Measurements from ENCODE around the gene STAG3. TPM values are rescaled to one million over a fixed set of nuclear protein-coding genes. Genes with fewer than 3 reads are reported as not detected.

Gene STAG3
- polyA plus RNA-seq, 1 donor from 2014 or later: 0.64 TPM

- Histone ChIP-seq H3F3A (ENCODE audit: insufficient read depth, low read length, poor library complexity, severe bottlenecking) (no peaks in the 10 kb centered on the region), H3K9me2 (ENCODE audit: insufficient read depth, low read length) (no peaks in the 10 kb centered on the region), H3K27ac (ENCODE audit: low read length) (peak within 1 kb of the TSS; percentile 45), H4K20me1 (ENCODE audit: insufficient read depth) (no peaks in the 10 kb centered on the region), H3K9ac (ENCODE audit: low read length) (peak within 1 kb of the TSS; percentile 78), H2AFZ (ENCODE audit: low read depth, low read length) (peak within 1 kb of the TSS; percentile 60), H3K9me3 (ENCODE audit: low read length) (no peaks in the 10 kb centered on the region), H3K4me2 (ENCODE audit: low read length) (peak within 1 kb of the TSS; percentile 65), H3K79me2 (replicated peaks; ENCODE audit: insufficient read depth, low read length) (no peaks in the 10 kb centered on the region), H3K27me3 (ENCODE audit: insufficient read depth, low read depth, low read length) (no peaks in the 10 kb centered on the region), H3K4me3 (ENCODE audit: low read length) (peak within 1 kb of the TSS; percentile 89), H3K36me3 (ENCODE audit: insufficient read depth, low read length) (no peaks in the 10 kb centered on the region)
- TF ChIP-seq MXI1 (conservative IDR thresholded peaks at IDR 0.05; ENCODE audit: poor library complexity, severe bottlenecking): peak; percentile 82
- TF ChIP-seq SMC3 (conservative IDR thresholded peaks at IDR 0.05; ENCODE audit: poor library complexity): peak; percentile 33
- peak; percentile 35 for TF ChIP-seq TAF1 (IDR thresholded peaks at IDR 0.05; ENCODE audit: low read depth)
- TF ChIP-seq CTCF (IDR thresholded peaks at IDR 0.05; ENCODE audit: poor library complexity, severe bottlenecking): no peak
- peak; percentile 29 for TF ChIP-seq EP300 (conservative IDR thresholded peaks at IDR 0.05; ENCODE audit: poor library complexity, severe bottlenecking)
- TF ChIP-seq EZH2 (IDR thresholded peaks at IDR 0.05; ENCODE audit: borderline replicate concordance, insufficient read depth, low read length, poor library complexity, severe bottlenecking): no peak
- TF ChIP-seq, protein P1, sequence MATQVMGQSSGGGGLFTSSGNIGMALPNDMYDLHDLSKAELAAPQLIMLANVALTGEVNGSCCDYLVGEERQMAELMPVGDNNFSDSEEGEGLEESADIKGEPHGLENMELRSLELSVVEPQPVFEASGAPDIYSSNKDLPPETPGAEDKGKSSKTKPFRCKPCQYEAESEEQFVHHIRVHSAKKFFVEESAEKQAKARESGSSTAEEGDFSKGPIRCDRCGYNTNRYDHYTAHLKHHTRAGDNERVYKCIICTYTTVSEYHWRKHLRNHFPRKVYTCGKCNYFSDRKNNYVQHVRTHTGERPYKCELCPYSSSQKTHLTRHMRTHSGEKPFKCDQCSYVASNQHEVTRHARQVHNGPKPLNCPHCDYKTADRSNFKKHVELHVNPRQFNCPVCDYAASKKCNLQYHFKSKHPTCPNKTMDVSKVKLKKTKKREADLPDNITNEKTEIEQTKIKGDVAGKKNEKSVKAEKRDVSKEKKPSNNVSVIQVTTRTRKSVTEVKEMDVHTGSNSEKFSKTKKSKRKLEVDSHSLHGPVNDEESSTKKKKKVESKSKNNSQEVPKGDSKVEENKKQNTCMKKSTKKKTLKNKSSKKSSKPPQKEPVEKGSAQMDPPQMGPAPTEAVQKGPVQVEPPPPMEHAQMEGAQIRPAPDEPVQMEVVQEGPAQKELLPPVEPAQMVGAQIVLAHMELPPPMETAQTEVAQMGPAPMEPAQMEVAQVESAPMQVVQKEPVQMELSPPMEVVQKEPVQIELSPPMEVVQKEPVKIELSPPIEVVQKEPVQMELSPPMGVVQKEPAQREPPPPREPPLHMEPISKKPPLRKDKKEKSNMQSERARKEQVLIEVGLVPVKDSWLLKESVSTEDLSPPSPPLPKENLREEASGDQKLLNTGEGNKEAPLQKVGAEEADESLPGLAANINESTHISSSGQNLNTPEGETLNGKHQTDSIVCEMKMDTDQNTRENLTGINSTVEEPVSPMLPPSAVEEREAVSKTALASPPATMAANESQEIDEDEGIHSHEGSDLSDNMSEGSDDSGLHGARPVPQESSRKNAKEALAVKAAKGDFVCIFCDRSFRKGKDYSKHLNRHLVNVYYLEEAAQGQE (IDR thresholded peaks at IDR 0.05; ENCODE audit: borderline replicate concordance): no peak
- peak; percentile 68 for TF ChIP-seq POLR2AphosphoS5 (IDR thresholded peaks at IDR 0.05)
- no peak for TF ChIP-seq RAD21 (conservative IDR thresholded peaks at IDR 0.05)
Measured at GRCh38 chr7:100158229-100159098, 19.3 kb upstream of the STAG3 start, which contains the start of gene TRAPPC14. Gene TRAPPC14, minus strand, starts transcription at chr7:100158723. Its CDS starts 224 bp downstream, at chr7:100158499.

DNA sequence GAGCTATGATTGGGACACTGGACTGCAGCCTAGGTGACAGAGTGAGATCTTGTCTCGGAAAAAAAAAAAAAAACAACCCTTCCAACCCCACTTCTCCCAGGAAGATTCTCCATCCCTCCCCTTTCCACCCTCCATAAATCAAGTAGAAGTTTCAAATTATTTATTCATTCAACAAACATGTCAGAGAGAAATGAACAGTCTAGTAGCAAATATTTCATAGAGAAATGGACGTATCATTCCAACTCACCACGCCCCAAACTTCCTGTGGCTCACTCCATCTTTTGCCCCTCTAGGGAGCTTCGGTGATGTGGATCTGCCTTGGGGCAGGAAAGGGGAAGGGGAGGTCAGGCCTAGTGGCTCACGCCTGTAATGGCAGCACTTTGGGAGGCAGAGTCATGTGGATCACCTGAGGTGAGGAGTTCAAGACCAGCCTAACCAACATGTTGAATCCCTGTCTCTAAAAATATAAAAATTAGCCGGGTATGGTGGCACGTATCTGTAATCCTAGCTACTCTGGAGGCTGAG is 18.6 kb upstream of the STAG3 start:
- Histone ChIP-seq H3K36me3 (ENCODE audit: insufficient read depth, low read length) (no peaks in the 10 kb centered on the region), H3K79me2 (replicated peaks; ENCODE audit: insufficient read depth, low read length) (no peaks in the 10 kb centered on the region), H3K27me3 (ENCODE audit: insufficient read depth, low read depth, low read length) (no peaks in the 10 kb centered on the region), H3K9me3 (ENCODE audit: low read length) (no peaks in the 10 kb centered on the region), H3K9ac (ENCODE audit: low read length) (peak overlapping the region; percentile 78), H2AFZ (ENCODE audit: low read depth, low read length) (peak overlapping the region; percentile 60), H3K27ac (ENCODE audit: low read length) (peak overlapping the region; percentile 45), H3F3A (ENCODE audit: insufficient read depth, low read length, poor library complexity, severe bottlenecking) (no peaks in the 10 kb centered on the region), H4K20me1 (ENCODE audit: insufficient read depth) (no peaks in the 10 kb centered on the region), H3K4me3 (ENCODE audit: low read length) (peak overlapping the region; percentile 89), H3K4me2 (ENCODE audit: low read length) (peak overlapping the region; percentile 44), H3K9me2 (ENCODE audit: insufficient read depth, low read length) (no peaks in the 10 kb centered on the region)
- TF ChIP-seq CTCF (IDR thresholded peaks at IDR 0.05; ENCODE audit: poor library complexity, severe bottlenecking) (no peak), EP300 (conservative IDR thresholded peaks at IDR 0.05; ENCODE audit: poor library complexity, severe bottlenecking) (no peak), POLR2AphosphoS5 (IDR thresholded peaks at IDR 0.05) (no peak), RAD21 (conservative IDR thresholded peaks at IDR 0.05) (no peak), SMC3 (conservative IDR thresholded peaks at IDR 0.05; ENCODE audit: poor library complexity) (no peak), TAF1 (IDR thresholded peaks at IDR 0.05; ENCODE audit: low read depth) (no peak), EZH2 (IDR thresholded peaks at IDR 0.05; ENCODE audit: borderline replicate concordance, insufficient read depth, low read length, poor library complexity, severe bottlenecking) (no peak), MXI1 (conservative IDR thresholded peaks at IDR 0.05; ENCODE audit: poor library complexity, severe bottlenecking) (no peak)
- TF ChIP-seq, protein P1 (IDR thresholded peaks at IDR 0.05; ENCODE audit: borderline replicate concordance): no peak
